Epithelial cell of esophagus (primary cell): Measurements from ENCODE around the gene RAI1.
A peak's percentile ranks its signal among the peaks of the same experiment; 100 is the strongest.

Experiments
- DNase-seq: peaks from one replicate; pipeline ENCODE4 v3.0.0; 2010; ENCODE audit warnings: low read depth
- H3K4me3 ChIP-seq: 2 replicates; pipeline ENCODE4 v1.5.1; 2011; ENCODE audit warnings: mild to moderate bottlenecking, low read length, control low read depth
- CTCF ChIP-seq: IDR thresholded peaks from 2 replicates; pipeline ENCODE4 v1.5.1; 2011; ENCODE audit warnings: low read depth, mild to moderate bottlenecking, low read length, control low read depth, inconsistent platforms; ENCODE audit not compliant: insufficient read depth; ENCODE audit errors: missing control alignments

Gene RAI1

GRCh38 chr17:17750881-17751280 lies 69.6 kb downstream of the RAI1 start:
- no peak overlapping the region for H3K4me3 ChIP-seq
- no peak for DNase-seq
- no peak for TF ChIP-seq CTCF

- DNase-seq = no peak
- TF ChIP-seq CTCF = no peak
- H3K4me3 ChIP-seq = peak overlapping the region; percentile 25
Measured at GRCh38 chr17:17751489-17752088, 70.3 kb downstream of the RAI1 start.

- peak; percentile 96 for DNase-seq
- H3K4me3 ChIP-seq = peak overlapping the region; percentile 64
- TF ChIP-seq CTCF = no peak
Measured at GRCh38 chr17:17752089-17752820, 71.0 kb downstream of the RAI1 start.

- no peak for TF ChIP-seq CTCF
- H3K4me3 ChIP-seq = peak overlapping the region; percentile 64
- peak; percentile 29 for DNase-seq
Measured at GRCh38 chr17:17752821-17753321, 71.6 kb downstream of the RAI1 start.

GRCh38 chr17:17754719-17755686 lies 73.7 kb downstream of the RAI1 start:
- no peak for TF ChIP-seq CTCF
- H3K4me3 ChIP-seq = no peak overlapping the region
- no peak for DNase-seq

- H3K4me3 ChIP-seq = no peak overlapping the region
Measured at GRCh38 chr17:17755715-17756114, 74.5 kb downstream of the RAI1 start.

More at GRCh38 chr17:17755715-17756114, 74.5 kb downstream of the RAI1 start:
- DNase-seq = no peak
- no peak for TF ChIP-seq CTCF
